ENCODE results near the gene GSTP1.

Gene GSTP1

DNA sequence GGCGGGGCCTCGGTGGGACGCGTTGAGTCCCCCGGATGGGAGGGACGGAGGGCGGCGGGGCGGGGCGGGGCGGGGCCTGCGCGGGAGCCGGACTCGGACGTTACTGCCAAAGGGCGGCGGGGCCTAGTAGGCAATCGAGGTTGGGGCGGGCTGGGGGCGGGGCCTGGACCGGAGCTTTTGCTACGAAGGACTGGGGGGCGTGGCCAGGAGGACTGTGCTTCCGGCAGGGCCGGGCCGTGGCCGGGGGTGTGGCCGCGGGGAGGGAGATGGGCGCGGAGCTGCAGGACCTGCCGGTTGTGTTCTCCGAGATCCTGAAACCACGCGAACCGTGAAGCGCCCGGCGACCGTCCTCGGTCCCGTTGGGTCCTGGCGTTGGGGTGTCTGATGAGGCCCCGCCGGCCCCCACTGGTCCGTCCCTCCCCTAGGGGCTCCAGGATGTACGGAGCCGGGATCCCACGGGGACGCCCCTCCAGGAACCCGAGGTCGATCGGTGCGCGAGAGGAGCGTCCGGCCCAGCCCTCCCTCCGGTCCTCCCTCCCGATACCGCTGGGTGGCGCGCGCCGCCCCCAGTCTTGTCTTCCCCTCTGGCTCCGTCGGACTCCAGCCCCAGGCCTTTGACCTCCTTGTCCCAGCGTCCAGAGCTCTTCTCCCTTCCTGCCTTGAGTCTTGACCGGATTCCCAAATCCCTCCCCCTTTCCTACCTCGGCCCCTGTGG is 46.8 kb downstream of the GSTP1 start:
- no peaks in the 10 kb centered on the region for H3K36me3 ChIP-seq (ENCODE audit: control insufficient read depth, insufficient read depth, low read length)
- no peaks in the 10 kb centered on the region; the same call in 1 of the 2 replicates for H3K27me3 ChIP-seq (replicated peaks; ENCODE audit: control insufficient read depth, insufficient read depth, low read length)
- DNase-seq (ENCODE audit: extremely low read depth, insufficient read length), result peak; percentile 97
- H3K4me3 ChIP-seq (replicated peaks; ENCODE audit: low read depth, low read length), result peak overlapping the region; percentile 63
- TF ChIP-seq, protein P1, sequence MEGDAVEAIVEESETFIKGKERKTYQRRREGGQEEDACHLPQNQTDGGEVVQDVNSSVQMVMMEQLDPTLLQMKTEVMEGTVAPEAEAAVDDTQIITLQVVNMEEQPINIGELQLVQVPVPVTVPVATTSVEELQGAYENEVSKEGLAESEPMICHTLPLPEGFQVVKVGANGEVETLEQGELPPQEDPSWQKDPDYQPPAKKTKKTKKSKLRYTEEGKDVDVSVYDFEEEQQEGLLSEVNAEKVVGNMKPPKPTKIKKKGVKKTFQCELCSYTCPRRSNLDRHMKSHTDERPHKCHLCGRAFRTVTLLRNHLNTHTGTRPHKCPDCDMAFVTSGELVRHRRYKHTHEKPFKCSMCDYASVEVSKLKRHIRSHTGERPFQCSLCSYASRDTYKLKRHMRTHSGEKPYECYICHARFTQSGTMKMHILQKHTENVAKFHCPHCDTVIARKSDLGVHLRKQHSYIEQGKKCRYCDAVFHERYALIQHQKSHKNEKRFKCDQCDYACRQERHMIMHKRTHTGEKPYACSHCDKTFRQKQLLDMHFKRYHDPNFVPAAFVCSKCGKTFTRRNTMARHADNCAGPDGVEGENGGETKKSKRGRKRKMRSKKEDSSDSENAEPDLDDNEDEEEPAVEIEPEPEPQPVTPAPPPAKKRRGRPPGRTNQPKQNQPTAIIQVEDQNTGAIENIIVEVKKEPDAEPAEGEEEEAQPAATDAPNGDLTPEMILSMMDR (IDR thresholded peaks at IDR 0.05; ENCODE audit: insufficient read depth, low read length, poor library complexity, severe bottlenecking), result peak; percentile 83

DNA sequence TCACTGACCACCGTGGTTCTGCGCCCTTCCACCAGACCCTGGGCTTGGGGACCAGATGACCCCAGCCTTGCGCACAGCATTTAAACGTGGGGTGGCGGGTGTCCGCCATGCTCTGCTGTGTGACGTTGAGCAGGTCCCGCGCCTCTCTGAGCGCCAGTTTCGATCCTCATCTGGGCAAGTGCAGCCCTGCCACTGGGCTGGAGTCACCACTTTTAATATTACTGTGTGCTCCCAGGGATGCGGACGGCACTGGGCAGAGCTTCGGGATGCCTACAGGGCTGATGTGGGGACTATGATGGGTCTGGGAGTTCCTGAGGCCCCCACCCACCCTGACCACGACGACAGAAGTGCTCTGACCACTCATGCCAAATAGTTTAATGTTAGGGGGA is 47.3 kb downstream of the GSTP1 start:
- TF ChIP-seq, protein P1 (IDR thresholded peaks at IDR 0.05; ENCODE audit: insufficient read depth, low read length, poor library complexity, severe bottlenecking), result no peak
- no peak for DNase-seq (ENCODE audit: extremely low read depth, insufficient read length)
- Histone ChIP-seq H3K27me3 (replicated peaks; ENCODE audit: control insufficient read depth, insufficient read depth, low read length) (no peaks in the 10 kb centered on the region; the same call in 1 of the 2 replicates), H3K4me3 (replicated peaks; ENCODE audit: low read depth, low read length) (peak overlapping the region; percentile 63), H3K36me3 (ENCODE audit: control insufficient read depth, insufficient read depth, low read length) (no peaks in the 10 kb centered on the region)

DNA sequence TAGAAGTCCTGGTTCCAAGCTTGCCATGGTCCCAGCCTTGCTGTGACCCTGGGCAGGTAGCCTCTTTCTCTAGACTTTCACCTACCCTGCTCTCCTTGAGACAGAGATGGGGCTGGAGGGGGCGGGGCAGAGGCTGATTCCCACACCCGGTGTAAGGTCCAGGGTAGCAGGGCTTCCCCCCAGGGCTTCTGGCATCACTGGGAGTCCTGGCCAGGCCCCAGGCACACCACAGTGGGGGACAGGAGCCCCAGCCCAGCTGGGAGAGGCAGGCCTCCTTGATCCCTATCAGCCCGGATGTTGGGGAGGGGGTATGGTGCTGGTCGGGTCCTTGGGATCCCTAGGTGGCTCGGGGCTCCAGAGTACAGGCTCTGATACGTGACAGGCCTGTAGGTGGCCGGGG is 47.8 kb downstream of the GSTP1 start:
- TF ChIP-seq, protein P1 (IDR thresholded peaks at IDR 0.05; ENCODE audit: insufficient read depth, low read length, poor library complexity, severe bottlenecking), result no peak
- Histone ChIP-seq H3K36me3 (ENCODE audit: control insufficient read depth, insufficient read depth, low read length) (no peaks in the 10 kb centered on the region), H3K4me3 (replicated peaks; ENCODE audit: low read depth, low read length) (no peak overlapping the region), H3K27me3 (replicated peaks; ENCODE audit: control insufficient read depth, insufficient read depth, low read length) (no peaks in the 10 kb centered on the region; the same call in 1 of the 2 replicates)
- no peak for DNase-seq (ENCODE audit: extremely low read depth, insufficient read length)

DNA sequence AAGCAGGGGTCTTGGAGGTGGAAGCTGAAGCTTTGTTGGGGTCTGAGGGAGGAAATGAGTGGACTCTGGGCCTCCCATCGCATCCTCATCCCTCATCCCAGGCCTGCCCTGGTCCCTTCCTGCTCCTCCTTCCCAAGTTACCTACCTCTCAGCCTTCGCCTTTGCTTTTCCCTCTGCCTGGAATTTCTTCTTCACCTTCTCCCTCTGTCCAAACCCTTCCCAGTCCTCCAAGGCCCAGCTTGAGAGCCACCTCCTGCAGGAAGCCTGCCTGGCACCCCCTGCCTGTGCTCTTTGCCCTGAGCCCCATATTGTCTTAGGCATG is 48.2 kb downstream of the GSTP1 start:
- TF ChIP-seq, protein P1 (IDR thresholded peaks at IDR 0.05; ENCODE audit: insufficient read depth, low read length, poor library complexity, severe bottlenecking), result no peak
- Histone ChIP-seq H3K4me3 (replicated peaks; ENCODE audit: low read depth, low read length) (no peak overlapping the region), H3K36me3 (ENCODE audit: control insufficient read depth, insufficient read depth, low read length) (no peaks in the 10 kb centered on the region), H3K27me3 (replicated peaks; ENCODE audit: control insufficient read depth, insufficient read depth, low read length) (no peaks in the 10 kb centered on the region; the same call in 1 of the 2 replicates)
- no peak for DNase-seq (ENCODE audit: extremely low read depth, insufficient read length)

DNA sequence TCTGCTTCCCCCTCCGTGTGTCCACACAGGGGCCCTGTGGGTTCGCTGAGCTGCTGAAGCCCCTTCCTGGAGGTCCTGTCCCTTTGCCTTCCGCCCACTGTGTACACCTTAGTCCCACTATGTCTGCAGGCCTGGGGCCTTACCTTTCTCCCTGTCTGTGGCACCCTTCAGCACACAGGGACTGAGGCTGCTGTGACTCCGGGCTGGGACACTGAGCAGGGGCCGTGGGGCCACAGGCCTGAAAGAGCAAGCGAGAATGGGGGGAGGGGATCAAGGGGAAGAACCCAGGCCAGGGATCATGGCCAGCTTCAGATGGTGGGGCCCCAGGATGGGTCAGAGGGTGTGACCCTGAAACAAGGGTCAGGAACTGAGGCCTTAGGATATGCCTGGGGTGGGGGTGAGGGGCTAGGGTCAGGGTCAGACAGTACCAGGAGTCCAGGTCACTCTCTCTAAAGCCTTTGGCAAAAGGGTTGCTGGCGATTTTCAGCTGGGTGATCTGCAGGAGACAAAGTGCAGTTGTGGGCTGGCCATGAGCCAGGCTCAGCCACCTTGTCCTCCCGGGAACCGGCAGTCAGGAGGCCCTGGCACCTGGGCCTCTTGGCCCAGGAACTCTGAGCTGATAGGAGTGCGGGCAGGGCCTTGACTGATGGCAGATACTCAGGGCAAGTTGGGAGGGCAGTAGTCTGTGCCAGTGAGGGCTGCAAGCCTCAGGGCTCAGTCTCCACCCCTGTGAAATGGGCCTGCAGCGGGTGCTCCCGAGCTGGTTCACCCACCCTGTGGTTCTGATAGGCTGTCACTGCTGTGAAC is 48.8 kb downstream of the GSTP1 start:
- Histone ChIP-seq H3K4me3 (replicated peaks; ENCODE audit: low read depth, low read length) (no peak overlapping the region), H3K36me3 (ENCODE audit: control insufficient read depth, insufficient read depth, low read length) (no peaks in the 10 kb centered on the region), H3K27me3 (replicated peaks; ENCODE audit: control insufficient read depth, insufficient read depth, low read length) (no peaks in the 10 kb centered on the region; the same call in 1 of the 2 replicates)
- TF ChIP-seq, protein P1 (IDR thresholded peaks at IDR 0.05; ENCODE audit: insufficient read depth, low read length, poor library complexity, severe bottlenecking), result no peak
- DNase-seq (ENCODE audit: extremely low read depth, insufficient read length), result no peak

Data from GM06990 (cell line).